ENCODE data around the gene NUP214.

NUP214 gene

DNA sequence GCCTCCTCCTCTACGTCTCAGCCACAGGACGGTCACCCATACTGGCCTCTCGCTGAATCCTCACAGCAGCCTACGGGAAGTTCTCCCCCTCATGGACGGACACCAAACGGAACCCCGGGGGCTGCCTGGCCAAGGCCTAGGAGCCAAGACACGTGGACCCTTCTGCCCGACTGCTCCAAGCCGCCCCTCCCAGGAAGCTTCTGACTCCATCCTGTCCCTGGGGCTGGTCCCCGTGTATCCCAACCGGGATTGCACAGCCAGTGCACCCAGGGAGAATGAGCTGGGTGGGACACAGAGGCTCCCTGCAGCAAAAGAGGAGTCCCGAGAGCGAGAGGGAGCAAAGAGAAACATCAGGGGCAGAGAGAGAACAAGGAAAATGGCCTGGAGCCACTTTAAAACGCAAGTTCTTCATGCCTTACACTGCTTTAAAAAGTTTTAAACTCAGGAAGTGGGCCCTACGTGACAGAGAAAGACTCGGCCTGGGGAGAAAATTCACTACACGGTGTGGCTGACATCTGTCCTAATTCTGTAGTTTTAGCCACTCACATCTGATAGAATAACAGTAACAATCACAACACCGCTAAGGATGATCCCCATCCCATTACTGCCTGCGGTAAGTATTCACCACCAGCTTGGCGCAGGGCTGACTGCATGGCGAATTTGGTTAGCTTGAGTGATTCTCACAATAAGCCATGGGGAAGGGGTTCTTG is 147.9 kb downstream of the NUP214 start:
- intact Hi-C loops (cut with DNase I; ENCODE audit: low total_unique reads) = no loop called here
- Histone ChIP-seq H3K27me3 (peaks cover 0 to 44% of the 10 kb centered on the region in 2 donors), H3K27ac (no peak overlapping the region), H3K4me3 (peak overlapping the region in 1 of 2 donors; percentile 74), H3K36me3 (no peaks in the 10 kb centered on the region), H3K4me1 (peaks cover 0 to 21% (median 15%) of the 10 kb centered on the region in 4 donors), H3K9me3 (no peaks in the 10 kb centered on the region)
- no peak for DNase-seq
- TF ChIP-seq, protein P1, sequence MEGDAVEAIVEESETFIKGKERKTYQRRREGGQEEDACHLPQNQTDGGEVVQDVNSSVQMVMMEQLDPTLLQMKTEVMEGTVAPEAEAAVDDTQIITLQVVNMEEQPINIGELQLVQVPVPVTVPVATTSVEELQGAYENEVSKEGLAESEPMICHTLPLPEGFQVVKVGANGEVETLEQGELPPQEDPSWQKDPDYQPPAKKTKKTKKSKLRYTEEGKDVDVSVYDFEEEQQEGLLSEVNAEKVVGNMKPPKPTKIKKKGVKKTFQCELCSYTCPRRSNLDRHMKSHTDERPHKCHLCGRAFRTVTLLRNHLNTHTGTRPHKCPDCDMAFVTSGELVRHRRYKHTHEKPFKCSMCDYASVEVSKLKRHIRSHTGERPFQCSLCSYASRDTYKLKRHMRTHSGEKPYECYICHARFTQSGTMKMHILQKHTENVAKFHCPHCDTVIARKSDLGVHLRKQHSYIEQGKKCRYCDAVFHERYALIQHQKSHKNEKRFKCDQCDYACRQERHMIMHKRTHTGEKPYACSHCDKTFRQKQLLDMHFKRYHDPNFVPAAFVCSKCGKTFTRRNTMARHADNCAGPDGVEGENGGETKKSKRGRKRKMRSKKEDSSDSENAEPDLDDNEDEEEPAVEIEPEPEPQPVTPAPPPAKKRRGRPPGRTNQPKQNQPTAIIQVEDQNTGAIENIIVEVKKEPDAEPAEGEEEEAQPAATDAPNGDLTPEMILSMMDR (IDR thresholded peaks at IDR 0.05) = no peak

DNA sequence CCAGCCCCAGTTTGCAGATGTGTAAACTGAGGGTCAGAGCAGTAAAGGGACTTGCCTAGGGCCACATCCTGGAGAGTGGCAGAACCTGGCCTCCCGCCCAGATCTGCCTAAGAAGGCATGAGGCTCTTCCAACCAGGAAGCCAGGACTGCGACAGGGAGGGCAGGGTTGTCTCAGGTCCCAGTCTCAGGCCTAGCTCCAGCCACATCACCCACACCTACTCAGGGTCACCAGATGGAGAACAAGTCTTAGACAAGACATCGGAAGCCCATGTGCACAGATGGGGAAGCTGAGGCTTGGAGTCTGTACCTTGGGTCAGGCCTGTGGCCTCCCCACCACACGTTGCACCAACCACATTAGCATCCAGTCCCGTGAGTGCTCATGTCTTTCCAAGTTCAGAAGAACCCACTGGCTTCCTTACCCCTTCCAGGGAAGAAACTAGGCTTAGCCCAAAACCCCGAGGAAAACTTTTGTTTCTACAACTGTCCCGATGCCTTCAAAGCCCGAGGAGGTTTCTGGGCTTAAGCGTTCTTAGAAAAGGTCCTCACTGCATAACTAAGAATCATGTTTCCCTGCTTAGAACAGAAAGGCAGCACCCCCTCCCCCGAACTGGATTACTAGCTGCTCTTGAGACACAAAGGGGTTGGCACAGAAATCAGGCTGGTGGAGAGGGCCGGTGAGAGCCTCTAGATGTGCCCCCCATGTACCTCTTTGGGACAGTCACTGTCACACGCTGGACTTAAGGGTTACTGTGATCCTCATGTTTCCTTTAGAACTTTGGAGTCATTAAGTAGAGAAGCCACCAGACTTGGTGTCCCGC is 148.7 kb downstream of the NUP214 start:
- H3K36me3 ChIP-seq = no peaks in the 10 kb centered on the region
- H3K9me3 ChIP-seq = no peaks in the 10 kb centered on the region
- H3K27ac ChIP-seq = peak overlapping the region in 1 of 2 donors; percentile 13
- TF ChIP-seq, protein P1 (IDR thresholded peaks at IDR 0.05) = no peak
- H3K4me1 ChIP-seq = peaks cover 0 to 22% (median 16%) of the 10 kb centered on the region in 4 donors
- DNase-seq = no peak
- H3K4me3 ChIP-seq = peak overlapping the region; percentile 64 to 74
- H3K27me3 ChIP-seq = peaks cover 0 to 48% of the 10 kb centered on the region in 2 donors
- intact Hi-C loops (cut with DNase I; ENCODE audit: low total_unique reads) = no loop called here

DNA sequence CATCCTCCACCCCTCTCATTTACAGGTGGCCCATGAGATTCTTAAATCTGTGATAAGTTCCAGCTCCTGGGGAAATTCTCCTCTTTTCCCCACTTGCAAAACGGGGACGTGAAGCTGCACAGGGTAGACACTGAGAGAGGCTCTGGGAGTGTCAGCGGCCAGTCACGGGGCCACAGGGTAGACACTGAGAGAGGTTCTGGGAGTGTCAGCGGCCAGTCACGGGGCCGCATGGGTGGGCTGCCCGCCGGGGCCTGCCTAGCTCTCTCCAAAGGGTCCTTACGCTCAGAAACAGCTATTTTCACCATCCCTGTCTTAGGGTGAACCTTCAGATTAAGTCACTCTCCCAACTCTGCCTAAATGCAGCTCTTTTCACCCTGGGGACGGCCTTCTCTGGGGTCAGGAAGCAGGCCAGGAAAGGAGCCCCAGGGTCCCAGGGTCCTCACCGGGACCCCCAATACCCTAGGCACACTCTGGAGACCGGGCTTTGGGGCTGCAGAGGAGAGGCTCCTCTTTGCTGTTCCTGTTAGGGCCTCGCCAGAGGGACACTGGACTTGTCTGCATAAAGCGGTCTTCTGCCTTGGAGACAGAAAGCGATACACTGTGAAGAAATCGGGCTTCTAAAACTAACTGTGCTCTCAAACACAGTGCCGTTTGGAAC is 149.4 kb downstream of the NUP214 start:
- TF ChIP-seq, protein P1 (IDR thresholded peaks at IDR 0.05) = no peak
- Histone ChIP-seq H3K9me3 (no peaks in the 10 kb centered on the region), H3K27ac (peak overlapping the region in 1 of 2 donors; percentile 13), H3K4me3 (peak overlapping the region; percentile 64 to 74), H3K36me3 (no peaks in the 10 kb centered on the region), H3K4me1 (peaks cover 0 to 22% (median 16%) of the 10 kb centered on the region in 4 donors), H3K27me3 (peaks cover 0 to 50% of the 10 kb centered on the region in 2 donors)
- intact Hi-C loops (cut with DNase I; ENCODE audit: low total_unique reads) = no loop called here
- DNase-seq = peak in 1 of 2 donors; percentile 57

DNA sequence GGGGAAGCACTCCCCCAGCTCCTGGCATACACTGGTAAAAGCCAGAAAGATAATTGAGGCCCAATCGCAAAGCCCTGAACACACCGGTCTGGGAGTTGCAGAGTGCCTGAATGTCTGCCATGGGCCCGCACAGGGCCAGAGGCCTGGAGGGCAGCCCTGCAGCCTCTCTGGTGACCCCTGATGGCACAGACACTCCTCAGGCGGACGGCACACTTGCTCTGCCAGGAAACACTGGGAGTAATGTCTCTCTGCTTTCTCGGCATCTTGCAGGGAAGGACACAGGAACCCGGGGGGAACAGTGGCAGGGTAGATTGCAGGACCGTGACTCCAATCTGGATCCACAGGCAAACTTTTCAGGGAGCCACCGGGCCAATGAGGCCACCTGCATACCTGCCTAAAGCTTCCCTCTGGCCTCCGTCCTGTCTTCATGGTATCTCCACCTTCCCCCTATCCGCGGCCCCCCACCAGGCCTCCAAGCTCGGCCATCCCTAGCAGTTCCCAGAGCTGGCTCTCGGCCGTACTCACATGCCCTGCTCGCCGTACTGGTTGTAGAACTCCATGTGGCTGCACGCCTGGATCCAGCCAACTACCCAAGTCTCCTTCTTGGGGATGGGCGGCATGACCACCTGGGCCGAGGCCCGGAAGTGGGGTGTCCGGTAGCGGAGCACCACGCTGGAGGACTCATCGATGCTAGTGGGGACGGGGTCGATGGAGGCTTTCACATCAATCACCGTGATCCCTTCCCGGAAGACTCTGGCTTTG is 150.1 kb downstream of the NUP214 start:
- Histone ChIP-seq H3K27ac (peak overlapping the region in 1 of 2 donors; percentile 13), H3K4me3 (peak overlapping the region; percentile 64 to 74), H3K9me3 (no peaks in the 10 kb centered on the region), H3K4me1 (peaks cover 0 to 22% (median 16%) of the 10 kb centered on the region in 4 donors), H3K27me3 (peaks cover 0 to 56% of the 10 kb centered on the region in 2 donors), H3K36me3 (no peaks in the 10 kb centered on the region)
- intact Hi-C loops (cut with DNase I; ENCODE audit: low total_unique reads) = no loop called here
- no peak for DNase-seq
- TF ChIP-seq, protein P1 (IDR thresholded peaks at IDR 0.05) = no peak
